ENCODE results near the gene EMILIN3. TPM values are rescaled to one million over a fixed set of nuclear protein-coding genes. Genes with fewer than 3 reads are reported as not detected.

EMILIN3 gene
- total and polyA plus RNA-seq, 2 donors (not counting 3 experiments of a cell fraction or from before 2014, with no cell fraction given), result 0.15 TPM; not detected in 1

DNA sequence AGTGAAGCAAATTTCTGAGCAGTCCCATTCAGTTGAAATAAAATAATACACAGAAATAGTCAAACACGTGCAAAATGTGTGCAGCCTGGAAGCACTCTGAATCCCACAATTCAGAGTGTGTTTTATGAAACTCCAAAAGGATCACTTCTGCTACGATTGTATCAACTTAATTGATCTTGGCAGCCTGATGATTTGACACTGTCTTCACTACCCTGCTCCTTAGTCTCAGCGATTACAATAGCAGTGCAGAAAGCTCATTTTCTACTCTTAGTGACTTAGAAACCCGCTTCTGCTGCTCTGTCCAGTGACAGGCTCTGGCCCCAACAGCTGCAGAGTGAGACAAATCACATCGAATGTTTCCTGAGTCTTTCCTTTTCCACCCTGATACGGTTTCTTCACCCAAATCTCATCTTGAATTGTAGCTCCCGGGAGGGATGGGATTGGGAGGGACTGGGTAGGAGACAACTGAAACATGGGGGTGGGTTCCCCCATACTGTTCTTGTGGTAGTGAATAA lies 16.2 kb upstream of the EMILIN3 start:
- POLR2A ChIA-PET, result no interaction called here
- H3K79me2 ChIP-seq (ENCODE audit: control insufficient read depth, insufficient read depth, low read length), result no peaks in the 10 kb centered on the region
- no peak overlapping the region for H2AFZ ChIP-seq (ENCODE audit: low read depth, low read length)
- intact Hi-C loops (cut with micrococcal nuclease), result no loop called here
- FAIRE-seq (no peak), DNase-seq (ENCODE audit: low read depth, low spot score) (no peak)
- no peaks in the 10 kb centered on the region for H3K4me1 ChIP-seq (ENCODE audit: control insufficient read depth, extremely low read depth, insufficient read depth, low read length)
- H3K27ac ChIP-seq (ENCODE audit: insufficient read depth, low read depth, low read length), result no peak overlapping the region
- H4K20me1 ChIP-seq (replicated peaks; ENCODE audit: control insufficient read depth, extremely low read depth, insufficient read depth, low read length), result no peaks in the 10 kb centered on the region
- CTCF ChIA-PET, result interaction anchor here (1.0 kb wide), 1 partner anchor 9 kb away, joined by 3 read pairs; no protein-coding TSS in a partner anchor
- H3K27me3 ChIP-seq (ENCODE audit: control insufficient read depth in 2 of 2, insufficient read depth in 2 of 2, low read length in 2 of 2), result peaks cover 2 to 6% of the 10 kb centered on the region in 2 experiments
- H3K4me2 ChIP-seq (ENCODE audit: insufficient read depth, low read length), result no peak overlapping the region
- BruUV-seq (replicated peaks), result no TSS peak
- H3K36me3 ChIP-seq (ENCODE audit: control insufficient read depth in 2 of 2, extremely low read depth in 1 of 2, insufficient read depth in 2 of 2, low read length in 2 of 2), result no peaks in the 10 kb centered on the region
- H3K9me3 ChIP-seq (replicated peaks; ENCODE audit: control insufficient read depth, insufficient read depth, low read length), result no peaks in the 10 kb centered on the region
- no peak overlapping the region for H3K9ac ChIP-seq (replicated peaks; ENCODE audit: extremely low read depth, insufficient read depth, low read length)
- no peaks in the 10 kb centered on the region for H3K9me1 ChIP-seq (replicated peaks; ENCODE audit: control insufficient read depth, extremely low read depth, insufficient read depth, low read length)
- H3K4me3 ChIP-seq (replicated peaks in 1 of 3; ENCODE audit: insufficient read depth in 1 of 3, low read depth in 1 of 3, low read length in 3 of 3), result no peak overlapping the region
- dilution Hi-C loops (cut with MboI; ENCODE audit: extremely low pct_ligation_motif_present, low sequenced_read_pairs), result no loop called here
- TF ChIP-seq, protein P1, sequence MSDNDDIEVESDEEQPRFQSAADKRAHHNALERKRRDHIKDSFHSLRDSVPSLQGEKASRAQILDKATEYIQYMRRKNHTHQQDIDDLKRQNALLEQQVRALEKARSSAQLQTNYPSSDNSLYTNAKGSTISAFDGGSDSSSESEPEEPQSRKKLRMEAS (IDR thresholded peaks at IDR 0.05; ENCODE audit: insufficient read depth, insufficient read length), result no peak
- TF ChIP-seq FOS (IDR thresholded peaks at IDR 0.05; ENCODE audit: borderline replicate concordance, insufficient read depth, low read length) (no peak), POLR2A (IDR thresholded peaks at IDR 0.05; ENCODE audit: low read depth, low read length) (no peak), GATA2 (IDR thresholded peaks at IDR 0.05; ENCODE audit: insufficient read depth, insufficient read length, low read depth, low read length) (no peak), EZH2 (IDR thresholded peaks at IDR 0.05; ENCODE audit: borderline replicate concordance, low read depth, low read length, severe bottlenecking) (no peak), POLR2AphosphoS5 (IDR thresholded peaks at IDR 0.05; ENCODE audit: insufficient read depth, low read depth, low read length) (no peak), MYC (IDR thresholded peaks at IDR 0.05; ENCODE audit: low read depth, low read length) (no peak), JUN (IDR thresholded peaks at IDR 0.05; ENCODE audit: borderline replicate concordance, insufficient read depth, insufficient read length, low read depth) (no peak)
- TF ChIP-seq, protein P2, sequence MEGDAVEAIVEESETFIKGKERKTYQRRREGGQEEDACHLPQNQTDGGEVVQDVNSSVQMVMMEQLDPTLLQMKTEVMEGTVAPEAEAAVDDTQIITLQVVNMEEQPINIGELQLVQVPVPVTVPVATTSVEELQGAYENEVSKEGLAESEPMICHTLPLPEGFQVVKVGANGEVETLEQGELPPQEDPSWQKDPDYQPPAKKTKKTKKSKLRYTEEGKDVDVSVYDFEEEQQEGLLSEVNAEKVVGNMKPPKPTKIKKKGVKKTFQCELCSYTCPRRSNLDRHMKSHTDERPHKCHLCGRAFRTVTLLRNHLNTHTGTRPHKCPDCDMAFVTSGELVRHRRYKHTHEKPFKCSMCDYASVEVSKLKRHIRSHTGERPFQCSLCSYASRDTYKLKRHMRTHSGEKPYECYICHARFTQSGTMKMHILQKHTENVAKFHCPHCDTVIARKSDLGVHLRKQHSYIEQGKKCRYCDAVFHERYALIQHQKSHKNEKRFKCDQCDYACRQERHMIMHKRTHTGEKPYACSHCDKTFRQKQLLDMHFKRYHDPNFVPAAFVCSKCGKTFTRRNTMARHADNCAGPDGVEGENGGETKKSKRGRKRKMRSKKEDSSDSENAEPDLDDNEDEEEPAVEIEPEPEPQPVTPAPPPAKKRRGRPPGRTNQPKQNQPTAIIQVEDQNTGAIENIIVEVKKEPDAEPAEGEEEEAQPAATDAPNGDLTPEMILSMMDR (IDR thresholded peaks at IDR 0.05; ENCODE audit: extremely low read depth in 1 of 2, insufficient read depth in 1 of 2, low read depth in 1 of 2, low read length in 2 of 2), result no peak
